ENCODE measurements around the gene NCAPG2.
"Not testable (repeated sequence)": the region's sequence is repeated elsewhere in the genome, so short reads cannot be mapped to it uniquely, and the experiment has no call there.

Gene NCAPG2

GRCh38 chr7:158703679-158704523, 703 bp downstream of the NCAPG2 start:
- not testable (repeated sequence) for DNase-seq

GRCh38 chr7:158702944-158703343, 1.7 kb downstream of the NCAPG2 start:
- DNase-seq, result no peak

- DNase-seq, result no peak
Observed at GRCh38 chr7:158702196-158702595, 2.4 kb downstream of the NCAPG2 start.

GRCh38 chr7:158700008-158700407, 4.6 kb downstream of the NCAPG2 start:
- no peak for DNase-seq

GRCh38 chr7:158699341-158699740, 5.3 kb downstream of the NCAPG2 start:
- no peak for DNase-seq

GRCh38 chr7:158698657-158699195, 5.9 kb downstream of the NCAPG2 start:
- DNase-seq, result no peak

GRCh38 chr7:158697597-158697996, 7.0 kb downstream of the NCAPG2 start:
- not testable (repeated sequence) for DNase-seq

- peak; percentile 90 for DNase-seq
Observed at GRCh38 chr7:158695726-158696452, 8.7 kb downstream of the NCAPG2 start.

- DNase-seq, result no peak
Observed at GRCh38 chr7:158695056-158695455, 9.5 kb downstream of the NCAPG2 start.

GRCh38 chr7:158694650-158695049, 10.0 kb downstream of the NCAPG2 start:
- no peak for DNase-seq

GRCh38 chr7:158689488-158689887, 15.1 kb downstream of the NCAPG2 start:
- no peak for DNase-seq

- DNase-seq, result no peak
Observed at GRCh38 chr7:158687406-158687805, 17.2 kb downstream of the NCAPG2 start.

GRCh38 chr7:158685693-158686092, 18.9 kb downstream of the NCAPG2 start:
- no peak for DNase-seq

- no peak for DNase-seq
Observed at GRCh38 chr7:158684329-158684728, 20.3 kb downstream of the NCAPG2 start.

- DNase-seq, result no peak
Observed at GRCh38 chr7:158683541-158683940, 21.1 kb downstream of the NCAPG2 start.

GRCh38 chr7:158682456-158682855, 22.1 kb downstream of the NCAPG2 start:
- DNase-seq, result no peak

- no peak for DNase-seq
Observed at GRCh38 chr7:158680754-158681153, 23.9 kb downstream of the NCAPG2 start.

GRCh38 chr7:158676906-158677305, 27.7 kb downstream of the NCAPG2 start:
- DNase-seq, result no peak

- DNase-seq, result no peak
Observed at GRCh38 chr7:158676171-158676840, 28.3 kb downstream of the NCAPG2 start.

GRCh38 chr7:158672975-158673374, 31.6 kb downstream of the NCAPG2 start:
- DNase-seq, result peak; percentile 12

- not testable (repeated sequence) for DNase-seq
Observed at GRCh38 chr7:158668086-158668485, 36.5 kb downstream of the NCAPG2 start.

- not testable (repeated sequence) for DNase-seq
Observed at GRCh38 chr7:158666966-158667678, 37.5 kb downstream of the NCAPG2 start.

GRCh38 chr7:158666401-158666800, 38.2 kb downstream of the NCAPG2 start:
- DNase-seq, result no peak
